GM19395 (cell line): Measurements from ENCODE around the gene POLR2A.
A peak's percentile ranks its signal among the peaks of the same experiment; 100 is the strongest.
"Not testable (repeated sequence)": the region's sequence is repeated elsewhere in the genome, so short reads cannot be mapped to it uniquely, and the experiment has no call there.

Experiments
- ATAC-seq: cut with Tn5 transposase; IDR thresholded peaks from one replicate; pipeline ENCODE4 v1.9.1; 2021; ENCODE audit warnings: mild to moderate bottlenecking, moderate library complexity; ENCODE audit not compliant: unreplicated experiment

POLR2A gene

GRCh38 chr17:7478276-7479212 lies 5.6 kb upstream of the POLR2A start:
- no peak for ATAC-seq

- no peak for ATAC-seq
These were observed 4.7 kb upstream of the POLR2A start, which contains the start of gene ZBTB4 for GRCh38 chr17:7479213-7480088. Gene ZBTB4, minus strand, starts transcription at chr17:7479631. Its CDS starts 12,830 bp downstream, at chr17:7466801.

- no peak for ATAC-seq
These were observed 4.1 kb upstream of the POLR2A start for GRCh38 chr17:7480089-7480384.

GRCh38 chr17:7481275-7481674 lies 2.9 kb upstream of the POLR2A start, which contains the start of gene SLC35G6:
Gene SLC35G6, plus strand, starts transcription at chr17:7481446. Its CDS starts 71 bp downstream, at chr17:7481517.
- ATAC-seq = not testable (repeated sequence)

- ATAC-seq = not testable (repeated sequence)
These were observed 2.1 kb upstream of the POLR2A start for GRCh38 chr17:7481842-7482741.

- not testable (repeated sequence) for ATAC-seq
These were observed 1.5 kb upstream of the POLR2A start for GRCh38 chr17:7482742-7483088.

GRCh38 chr17:7483255-7484066 lies 705 bp upstream of the POLR2A start:
- ATAC-seq = peak; percentile 45

- peak; percentile 10 for ATAC-seq
These were observed 782 bp downstream of the POLR2A start for GRCh38 chr17:7484919-7485377.

- no peak for ATAC-seq
These were observed 2.0 kb downstream of the POLR2A start for GRCh38 chr17:7486181-7486580.

- ATAC-seq = no peak
These were observed 6.0 kb downstream of the POLR2A start for GRCh38 chr17:7490144-7490543.

- no peak for ATAC-seq
These were observed 7.4 kb downstream of the POLR2A start for GRCh38 chr17:7491583-7491982.

- ATAC-seq = no peak
These were observed 9.8 kb downstream of the POLR2A start for GRCh38 chr17:7493941-7494340.

GRCh38 chr17:7495906-7496434 lies 11.8 kb downstream of the POLR2A start:
- no peak for ATAC-seq

- ATAC-seq = no peak
These were observed 12.5 kb downstream of the POLR2A start for GRCh38 chr17:7496470-7497183.

GRCh38 chr17:7497228-7497627 lies 13.1 kb downstream of the POLR2A start:
- no peak for ATAC-seq

GRCh38 chr17:7497636-7498035 lies 13.5 kb downstream of the POLR2A start:
- ATAC-seq = no peak

- ATAC-seq = no peak
These were observed 15.0 kb downstream of the POLR2A start for GRCh38 chr17:7499161-7499560.

- no peak for ATAC-seq
These were observed 17.6 kb downstream of the POLR2A start for GRCh38 chr17:7501729-7502128.
